Gastrocnemius medialis (tissue), 4 donors: Measurements from ENCODE around the gene B3GNT9. TPM values are rescaled to one million over a fixed set of nuclear protein-coding genes. Genes with fewer than 3 reads are reported as not detected.

ENCODE experiments used
- ATAC-seq, 2 donors: fragments of 150-250 bp; one replicate each; pipeline ENCODE4 v1.9.1; 2016
- DNase-seq, 2 donors: peaks; one replicate each; pipeline ENCODE4 v3.0.0-alpha.2; 2019
- H3K27ac ChIP-seq, 4 donors: fragments of 200-600 bp; sonication (generic); 1 replicate in 1 of 4; 2 replicates in 3 of 4; pipeline ENCODE4 v1.5.1; 2016 to 2018; ENCODE audit warnings: mild to moderate bottlenecking in 2 of 4, moderate library complexity in 1 of 4
- H3K27me3 ChIP-seq, 3 donors: fragments of 200-600 bp; sonication (generic) in 2 of 3; 1 replicate in 1 of 3; 2 replicates in 2 of 3; pipeline versions ENCODE4 v1.5.1 to v1.6.0; 2016 to 2019; ENCODE audit warnings: mild to moderate bottlenecking in 1 of 3, moderate library complexity in 1 of 3
- H3K36me3 ChIP-seq, 2 donors: fragments of 200-600 bp; sonication (generic) in 1 of 2; one replicate each; pipeline ENCODE4 v1.5.1; 2017 to 2018
- H3K4me1 ChIP-seq, 2 donors: fragments of 200-600 bp; sonication (generic) in 1 of 2; one replicate each; pipeline ENCODE4 v1.5.1; 2016 to 2017; ENCODE audit warnings: mild to moderate bottlenecking in 2 of 2
- H3K4me3 ChIP-seq, 4 donors: fragments of 200-600 bp; sonication (generic) in 3 of 4; 1 replicate in 1 of 4; 2 replicates in 3 of 4; pipeline ENCODE4 v1.5.1; 2016 to 2019; ENCODE audit warnings: mild to moderate bottlenecking in 2 of 4
- H3K9me3 ChIP-seq, 3 donors: fragments of 200-600 bp; sonication (generic) in 2 of 3; 1 replicate in 1 of 3; 2 replicates in 2 of 3; pipeline ENCODE4 v1.5.1; 2016 to 2019
- POLR2A ChIP-seq, 2 donors: fragments of 450-650 bp; IDR thresholded peaks; one replicate each; pipeline ENCODE4 v1.6.1; 2017; ENCODE audit warnings: antibody characterized with exemption in 2 of 2, mild to moderate bottlenecking in 2 of 2, moderate library complexity in 2 of 2
- in situ Hi-C, 4 donors: fragments of 200-750 bp; cut with MboI; loops; one replicate each; pipeline versions ENCODE4 v1.15.0 to v1.8.0; 2017; ENCODE audit warnings: low sequenced_read_pairs in 4 of 4
- intact Hi-C: fragments of 100-400 bp; cut with DNase I; formaldehyde crosslinking; loops from one replicate; pipeline ENCODE4 v1.15.1; 2023; ENCODE audit warnings: low total_unique reads
- total RNA-seq, 4 donors: library from RNA; depleted of rRNA; stranded (reverse); fragments of >200 nt; gene quantifications; one replicate each; pipeline versions ENCODE4 v1.1.0 to v1.2.3, GENCODE V29; 2016
- TF ChIP-seq, protein P1 (sequence below), 5 experiments: fragments of 450-650 bp in 3 of 5; fragments of 200-600 bp in 2 of 5; sonication (generic) in 2 of 5; IDR thresholded peaks in 4 of 5; conservative IDR thresholded peaks in 1 of 5; 1 replicate in 4 of 5; 2 replicates in 1 of 5; pipeline ENCODE4 v1.5.1; 2016 to 2019; ENCODE audit warnings: antibody characterized with exemption in 5 of 5, mild to moderate bottlenecking in 3 of 5, moderate library complexity in 3 of 5

The B3GNT9 gene
- total RNA-seq, 4 donors from 2014 or later, result 1.5 to 3.1 (median 2.6) TPM

DNA sequence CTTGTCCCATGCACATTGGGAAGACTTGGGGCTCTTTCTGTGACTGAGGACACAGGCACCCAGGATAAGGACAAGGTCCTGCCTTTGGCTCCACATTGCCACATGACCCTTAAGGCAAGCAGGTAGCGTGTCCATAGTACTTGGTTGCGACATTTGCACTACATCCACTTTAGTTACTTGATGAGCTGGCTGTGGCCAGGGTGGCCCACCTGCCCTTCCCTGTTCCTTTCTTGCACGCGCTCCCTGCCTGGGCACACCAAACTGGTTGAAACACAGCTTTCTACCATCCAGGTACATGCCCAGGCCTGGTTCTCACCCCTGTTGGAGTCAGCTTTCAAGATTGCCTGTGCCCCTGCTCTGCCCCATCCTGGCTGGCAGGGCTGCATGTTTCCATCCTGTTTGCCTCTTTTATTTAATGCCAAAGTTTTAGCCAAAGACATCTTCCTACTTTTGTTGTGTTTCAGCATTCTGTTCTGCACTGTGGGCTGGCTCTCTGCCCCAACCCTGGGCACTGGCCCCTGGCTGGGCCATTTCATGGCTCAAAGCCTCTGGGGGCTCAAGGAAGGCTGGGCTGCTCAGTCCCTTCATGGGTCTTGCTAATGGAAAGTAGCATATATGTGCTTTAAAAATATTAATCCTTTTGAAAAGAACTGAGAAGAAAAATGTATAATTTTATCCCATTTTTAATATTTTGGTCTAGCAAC is 3.2 kb downstream of the B3GNT9 start:
- ATAC-seq (no peak), DNase-seq (no peak)
- in situ Hi-C loops, result no loop called here
- intact Hi-C loops, result no loop called here
- H3K27ac ChIP-seq, result no peak overlapping the region
- H3K27me3 ChIP-seq, result peaks cover 3 to 12% (median 4%) of the 10 kb centered on the region in 3 donors
- H3K4me3 ChIP-seq, result no peak overlapping the region
- no peak for TF ChIP-seq POLR2A (IDR thresholded peaks at IDR 0.05)
- TF ChIP-seq, protein P1, sequence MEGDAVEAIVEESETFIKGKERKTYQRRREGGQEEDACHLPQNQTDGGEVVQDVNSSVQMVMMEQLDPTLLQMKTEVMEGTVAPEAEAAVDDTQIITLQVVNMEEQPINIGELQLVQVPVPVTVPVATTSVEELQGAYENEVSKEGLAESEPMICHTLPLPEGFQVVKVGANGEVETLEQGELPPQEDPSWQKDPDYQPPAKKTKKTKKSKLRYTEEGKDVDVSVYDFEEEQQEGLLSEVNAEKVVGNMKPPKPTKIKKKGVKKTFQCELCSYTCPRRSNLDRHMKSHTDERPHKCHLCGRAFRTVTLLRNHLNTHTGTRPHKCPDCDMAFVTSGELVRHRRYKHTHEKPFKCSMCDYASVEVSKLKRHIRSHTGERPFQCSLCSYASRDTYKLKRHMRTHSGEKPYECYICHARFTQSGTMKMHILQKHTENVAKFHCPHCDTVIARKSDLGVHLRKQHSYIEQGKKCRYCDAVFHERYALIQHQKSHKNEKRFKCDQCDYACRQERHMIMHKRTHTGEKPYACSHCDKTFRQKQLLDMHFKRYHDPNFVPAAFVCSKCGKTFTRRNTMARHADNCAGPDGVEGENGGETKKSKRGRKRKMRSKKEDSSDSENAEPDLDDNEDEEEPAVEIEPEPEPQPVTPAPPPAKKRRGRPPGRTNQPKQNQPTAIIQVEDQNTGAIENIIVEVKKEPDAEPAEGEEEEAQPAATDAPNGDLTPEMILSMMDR (IDR thresholded peaks at IDR 0.05 in 4 of 5, conservative IDR thresholded peaks at IDR 0.05 in 1 of 5), result no peak
- no peaks in the 10 kb centered on the region for H3K9me3 ChIP-seq
- peaks cover 0 to 13% of the 10 kb centered on the region in 2 donors for H3K4me1 ChIP-seq
- peaks cover 0 to 62% of the 10 kb centered on the region in 2 donors for H3K36me3 ChIP-seq

DNA sequence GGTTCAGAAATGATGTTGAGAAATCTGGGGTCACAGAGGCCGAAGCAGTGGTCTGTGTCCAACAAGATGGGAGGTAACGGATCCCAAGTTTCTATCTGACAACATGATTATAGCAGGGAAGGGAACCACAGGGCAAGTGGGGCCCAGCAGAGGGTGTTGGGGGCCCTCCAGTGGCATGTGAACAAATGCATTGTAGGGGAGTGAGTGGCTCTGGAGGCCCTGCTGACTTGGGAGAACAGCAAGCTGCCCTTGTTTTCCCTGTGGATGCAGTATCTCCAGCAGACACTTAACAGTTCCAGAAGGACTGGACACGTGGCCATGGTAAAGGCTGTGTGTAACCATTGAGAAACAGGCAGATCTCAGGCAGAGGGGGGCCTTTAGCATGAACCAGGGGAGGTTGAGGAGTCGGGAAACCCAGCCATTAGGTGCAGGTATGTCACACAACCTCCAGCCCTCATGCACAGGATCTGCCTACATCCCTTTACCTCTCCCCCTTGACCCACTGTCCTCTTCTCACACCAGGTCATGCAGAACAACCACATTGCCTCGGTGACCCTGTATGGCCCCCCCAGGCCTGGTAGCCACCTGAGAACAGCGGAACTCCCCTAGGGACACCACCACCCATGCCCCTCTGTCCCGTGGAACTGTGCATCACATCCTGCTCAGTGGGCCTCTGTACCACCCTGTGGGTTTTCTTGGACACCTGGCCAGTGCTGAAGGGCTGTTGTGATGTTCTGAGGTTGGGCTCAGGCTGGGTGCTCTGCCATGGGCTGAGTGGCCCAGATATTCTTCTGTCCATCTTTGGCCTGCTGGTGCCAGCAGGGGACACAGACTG is 4.1 kb downstream of the B3GNT9 start:
- Histone ChIP-seq H3K9me3 (no peaks in the 10 kb centered on the region), H3K36me3 (peaks cover 0 to 71% of the 10 kb centered on the region in 2 donors), H3K27ac (no peak overlapping the region), H3K27me3 (peaks cover 3 to 12% (median 4%) of the 10 kb centered on the region in 3 donors), H3K4me3 (no peak overlapping the region), H3K4me1 (peaks cover 0 to 13% of the 10 kb centered on the region in 2 donors)
- no peak for ATAC-seq
- intact Hi-C loops (no loop called here), in situ Hi-C loops (no loop called here)
- no peak for DNase-seq
- TF ChIP-seq, protein P1 (IDR thresholded peaks at IDR 0.05 in 4 of 5, conservative IDR thresholded peaks at IDR 0.05 in 1 of 5), result no peak
- TF ChIP-seq POLR2A (IDR thresholded peaks at IDR 0.05), result no peak

DNA sequence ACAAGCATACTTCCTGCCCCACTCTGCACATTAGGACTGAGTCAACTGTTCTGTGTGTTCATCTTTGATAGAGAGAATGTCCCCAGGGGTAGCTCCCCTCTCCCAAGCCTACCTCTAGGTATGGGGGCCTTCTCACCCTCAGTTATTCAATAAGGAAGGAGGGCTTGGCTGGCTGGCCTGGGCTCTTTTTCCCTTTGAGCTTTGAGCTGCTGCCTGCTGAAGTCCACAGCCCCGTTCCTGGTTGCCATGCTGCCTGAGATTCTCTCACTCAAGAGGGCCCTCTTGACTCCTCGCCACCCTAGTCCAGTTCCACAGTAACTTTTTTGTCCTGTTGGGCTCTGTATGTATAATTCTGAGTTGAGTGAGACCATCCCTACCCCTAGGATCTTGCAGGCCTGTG is 5.1 kb downstream of the B3GNT9 start:
- Histone ChIP-seq H3K27me3 (peaks cover 1 to 10% (median 4%) of the 10 kb centered on the region in 3 donors), H3K4me3 (no peak overlapping the region), H3K9me3 (no peaks in the 10 kb centered on the region), H3K27ac (no peak overlapping the region), H3K4me1 (peaks cover 0 to 8% of the 10 kb centered on the region in 2 donors), H3K36me3 (peaks cover 0 to 81% of the 10 kb centered on the region in 2 donors)
- TF ChIP-seq, protein P1 (IDR thresholded peaks at IDR 0.05 in 4 of 5, conservative IDR thresholded peaks at IDR 0.05 in 1 of 5), result no peak
- no peak for TF ChIP-seq POLR2A (IDR thresholded peaks at IDR 0.05)
- ATAC-seq (no peak), DNase-seq (no peak)
- in situ Hi-C loops, result no loop called here
- intact Hi-C loops, result no loop called here

DNA sequence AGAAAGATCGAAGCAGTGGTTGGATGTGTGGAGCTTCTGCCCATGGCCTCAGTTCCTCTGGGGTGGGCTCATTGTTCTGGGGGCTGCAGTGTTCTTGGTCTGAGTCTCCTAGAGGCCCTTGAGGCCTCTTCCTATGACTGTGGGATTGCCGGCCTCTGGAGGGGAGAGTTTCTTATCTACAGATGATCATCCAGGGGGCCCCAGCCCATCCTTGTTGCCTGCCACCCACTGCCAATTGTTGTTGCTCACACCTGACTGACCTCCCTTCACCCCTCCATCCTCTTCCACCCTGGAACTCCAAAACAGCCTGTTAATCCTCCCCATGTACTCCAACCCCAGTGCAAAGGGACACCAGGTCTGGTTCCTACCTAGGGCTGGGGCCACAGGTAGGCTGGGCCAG is 5.9 kb downstream of the B3GNT9 start:
- Histone ChIP-seq H3K27me3 (peaks cover 0 to 5% (median 0%) of the 10 kb centered on the region in 3 donors), H3K4me1 (peaks cover 0 to 7% of the 10 kb centered on the region in 2 donors), H3K27ac (no peak overlapping the region), H3K9me3 (no peaks in the 10 kb centered on the region), H3K36me3 (peaks cover 0 to 89% of the 10 kb centered on the region in 2 donors), H3K4me3 (no peak overlapping the region)
- ATAC-seq, result no peak
- DNase-seq, result no peak
- TF ChIP-seq POLR2A (IDR thresholded peaks at IDR 0.05), result no peak
- TF ChIP-seq, protein P1 (IDR thresholded peaks at IDR 0.05 in 4 of 5, conservative IDR thresholded peaks at IDR 0.05 in 1 of 5), result no peak
- intact Hi-C loops, result loop anchor here (5.0 kb wide), 1 partner anchor 63 kb away; no protein-coding TSS in a partner anchor
- in situ Hi-C loops, result no loop called here
